ENCODE results near the gene MUC7.
"Not testable (repeated sequence)": the region's sequence is repeated elsewhere in the genome, so short reads cannot be mapped to it uniquely, and the experiment has no call there.

MUC7 gene

DNA sequence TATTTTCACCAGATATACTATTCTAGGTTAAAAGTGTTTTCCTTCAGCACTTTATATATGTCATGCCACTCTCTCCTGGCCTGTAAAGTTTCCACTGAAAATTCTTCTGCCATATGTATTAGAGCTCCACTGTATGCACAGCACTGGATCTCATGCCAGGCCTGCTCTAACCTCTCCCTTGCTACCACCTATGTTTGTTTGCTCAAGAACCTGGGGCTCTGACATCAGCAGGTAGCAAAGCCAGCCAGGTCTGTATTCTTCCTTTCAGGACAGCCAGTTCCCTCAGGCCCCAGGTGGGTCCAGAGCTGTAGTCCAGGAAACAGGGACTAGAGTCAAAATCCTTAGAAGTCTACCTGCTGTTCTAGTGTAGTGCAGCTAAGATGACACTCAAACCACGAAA is 19.1 kb upstream of the MUC7 start:
- DNase-seq (ENCODE audit: low spot score) = no peak
- in situ Hi-C loops (cut with MboI; ENCODE audit: low pct_unique_long_range_greater_than_20kb, low sequenced_read_pairs, unreplicated experiment) = no loop called here
- no peak for TF ChIP-seq CTCF (IDR thresholded peaks at IDR 0.05; ENCODE audit: extremely low read depth, insufficient read depth, missing control alignments)

DNA sequence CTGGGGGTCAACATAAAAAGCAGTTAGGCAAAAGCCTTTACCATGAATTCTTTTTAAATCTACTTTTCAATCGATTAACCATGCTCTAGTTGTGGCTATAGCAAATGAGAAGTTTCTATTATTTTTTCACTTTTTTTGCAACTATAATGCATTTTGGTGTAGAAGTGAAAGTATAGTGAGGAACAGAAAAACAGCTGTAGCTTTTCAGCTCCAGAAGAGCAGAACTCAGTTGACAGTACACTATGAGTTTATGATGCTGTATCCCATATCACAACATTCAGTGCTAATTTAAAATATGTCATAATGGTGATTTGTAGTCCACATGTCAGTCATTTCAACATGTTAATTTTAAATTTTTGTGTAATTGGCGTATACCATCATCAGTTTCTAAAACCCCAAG is 8.7 kb upstream of the MUC7 start:
- DNase-seq (ENCODE audit: low spot score) = no peak
- no peak for TF ChIP-seq CTCF (IDR thresholded peaks at IDR 0.05; ENCODE audit: extremely low read depth, insufficient read depth, missing control alignments)
- in situ Hi-C loops (cut with MboI; ENCODE audit: low pct_unique_long_range_greater_than_20kb, low sequenced_read_pairs, unreplicated experiment) = no loop called here

GRCh38 chr4:70473679-70474078 is 1.7 kb downstream of the MUC7 start:
- no peak for TF ChIP-seq CTCF (IDR thresholded peaks at IDR 0.05; ENCODE audit: extremely low read depth, insufficient read depth, missing control alignments)
- in situ Hi-C loops (cut with MboI; ENCODE audit: low pct_unique_long_range_greater_than_20kb, low sequenced_read_pairs, unreplicated experiment) = no loop called here
- no peak for DNase-seq (ENCODE audit: low spot score)

DNA sequence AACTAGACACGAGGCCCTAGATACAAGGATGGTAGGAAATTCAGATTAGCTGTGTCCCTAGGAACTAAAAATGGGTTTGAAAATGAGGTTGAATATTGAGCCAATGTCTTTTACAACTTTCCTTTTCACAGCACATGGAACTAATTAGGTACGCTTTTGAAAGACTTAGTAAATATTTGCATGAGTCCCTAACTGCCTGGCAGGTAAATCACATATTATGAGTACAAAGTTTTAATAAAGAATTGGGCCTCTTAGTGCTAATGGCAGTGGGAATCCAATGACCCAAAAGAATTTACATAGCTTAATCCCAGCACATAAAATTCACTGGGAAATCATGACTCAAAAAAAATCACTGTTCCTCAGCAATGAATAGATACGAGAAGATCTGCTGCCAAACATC is 16.8 kb downstream of the MUC7 start:
- TF ChIP-seq CTCF (IDR thresholded peaks at IDR 0.05; ENCODE audit: extremely low read depth, insufficient read depth, missing control alignments) = no peak
- in situ Hi-C loops (cut with MboI; ENCODE audit: low pct_unique_long_range_greater_than_20kb, low sequenced_read_pairs, unreplicated experiment) = no loop called here
- no peak for DNase-seq (ENCODE audit: low spot score)

- TF ChIP-seq CTCF (IDR thresholded peaks at IDR 0.05; ENCODE audit: extremely low read depth, insufficient read depth, missing control alignments) = no peak
- DNase-seq (ENCODE audit: low spot score) = no peak
- in situ Hi-C loops (cut with MboI; ENCODE audit: low pct_unique_long_range_greater_than_20kb, low sequenced_read_pairs, unreplicated experiment) = no loop called here
Observed at GRCh38 chr4:70496231-70496630, 24.2 kb downstream of the MUC7 start.

DNA sequence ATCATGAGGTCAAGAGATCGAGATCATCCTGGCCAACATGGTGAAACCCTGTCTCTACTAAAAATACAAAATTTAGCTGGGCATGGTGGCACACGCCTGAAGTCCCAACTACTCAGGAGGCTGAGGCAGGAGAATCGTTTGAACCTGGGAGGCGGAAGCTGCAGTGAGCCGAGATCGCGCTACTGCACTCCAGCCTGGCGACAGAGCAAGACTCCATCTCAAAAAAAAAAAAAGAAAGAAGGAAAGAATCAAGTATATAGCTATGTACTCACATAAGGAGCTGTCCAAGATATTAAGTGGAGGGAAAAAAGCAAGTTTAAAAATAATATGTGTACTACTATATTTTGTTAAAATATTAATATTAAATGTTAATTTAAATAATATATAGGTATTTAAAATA is 29.8 kb downstream of the MUC7 start:
- in situ Hi-C loops (cut with MboI; ENCODE audit: low pct_unique_long_range_greater_than_20kb, low sequenced_read_pairs, unreplicated experiment); DNase-seq (ENCODE audit: low spot score): not testable (repeated sequence)

- no peak for DNase-seq (ENCODE audit: low spot score)
- in situ Hi-C loops (cut with MboI; ENCODE audit: low pct_unique_long_range_greater_than_20kb, low sequenced_read_pairs, unreplicated experiment) = no loop called here
- TF ChIP-seq CTCF (IDR thresholded peaks at IDR 0.05; ENCODE audit: extremely low read depth, insufficient read depth, missing control alignments) = no peak
Observed at GRCh38 chr4:70504733-70505132, 32.7 kb downstream of the MUC7 start.
